NT2/D1 (cell line): ENCODE results near the gene PTPRK.

ENCODE experiments used
- DNase-seq: peaks from one replicate; pipeline ENCODE4 v3.0.0-alpha.2; 2011; ENCODE audit warnings: low read depth, low spot score
- H3K27me3 ChIP-seq: 2 replicates; pipeline ENCODE4 v1.6.0; 2011; ENCODE audit warnings: mild to moderate bottlenecking; ENCODE audit not compliant: insufficient read length, insufficient read depth
- H3K36me3 ChIP-seq: 2 replicates; pipeline ENCODE4 v1.6.1; 2011; ENCODE audit warnings: mild to moderate bottlenecking, low read length, mixed read lengths; ENCODE audit not compliant: insufficient read depth, insufficient read length
- H3K4me1 ChIP-seq: 2 replicates; pipeline ENCODE4 v1.5.1; 2011; ENCODE audit not compliant: insufficient read depth, insufficient read length
- H3K4me3 ChIP-seq: 2 replicates; pipeline ENCODE4 v1.5.1; 2011; ENCODE audit warnings: low read depth; ENCODE audit not compliant: insufficient read length
- H3K9ac ChIP-seq: 2 replicates; pipeline ENCODE4 v1.6.0; 2011; ENCODE audit warnings: low read depth; ENCODE audit not compliant: insufficient read length
- H3K9me3 ChIP-seq: 2 replicates; pipeline ENCODE4 v1.5.1; 2011; ENCODE audit warnings: mild to moderate bottlenecking, low read length; ENCODE audit not compliant: insufficient read depth
- SUZ12 ChIP-seq: IDR thresholded peaks from 2 replicates; pipeline ENCODE4 v1.6.1; 2011; ENCODE audit not compliant: insufficient read length, insufficient read depth; ENCODE audit errors: extremely low read depth
- YY1 ChIP-seq: IDR thresholded peaks from 2 replicates; pipeline ENCODE4 v1.6.1; 2011; ENCODE audit not compliant: insufficient read length, insufficient read depth
- ZNF274 ChIP-seq: IDR thresholded peaks from 2 replicates; pipeline ENCODE4 v1.6.1; 2011; ENCODE audit warnings: mild to moderate bottlenecking, low read depth, low read length

Gene PTPRK

DNA sequence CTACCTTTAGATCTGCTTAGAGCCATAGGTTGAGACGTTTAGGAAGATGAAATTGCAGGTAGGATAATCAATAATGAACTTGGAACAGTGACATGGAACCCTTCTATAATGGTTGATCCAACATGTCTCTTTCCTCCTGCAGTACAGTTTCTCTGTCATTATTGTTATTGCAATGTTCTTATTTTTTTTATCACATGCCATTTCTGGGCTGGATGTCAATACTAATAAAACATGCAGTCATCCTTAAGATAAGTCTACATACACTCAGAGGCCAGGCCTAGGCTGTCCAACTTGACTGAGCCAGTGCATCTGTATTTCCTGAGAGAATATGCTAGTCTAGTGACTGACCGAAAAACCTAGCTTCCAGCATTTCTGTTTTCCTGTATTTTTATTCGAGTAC lies 544.3 kb downstream of the PTPRK start:
- TF ChIP-seq SUZ12 (no peak), YY1 (no peak), ZNF274 (no peak)
- no peak overlapping the region for H3K4me3 ChIP-seq
- no peak overlapping the region for H3K9ac ChIP-seq
- no peaks in the 10 kb centered on the region for H3K4me1 ChIP-seq
- H3K27me3 ChIP-seq: no peaks in the 10 kb centered on the region
- peaks cover 4% of the 10 kb centered on the region for H3K36me3 ChIP-seq
- no peaks in the 10 kb centered on the region for H3K9me3 ChIP-seq
- DNase-seq: no peak

GRCh38 chr6:127972815-127973214 lies 547.6 kb downstream of the PTPRK start:
- TF ChIP-seq ZNF274 (no peak), SUZ12 (no peak), YY1 (no peak)
- DNase-seq: no peak

GRCh38 chr6:127971945-127972391 lies 548.4 kb downstream of the PTPRK start:
- no peak for DNase-seq
- H3K9me3 ChIP-seq: no peaks in the 10 kb centered on the region
- no peak overlapping the region for H3K9ac ChIP-seq

More at GRCh38 chr6:127972815-127973214, 547.6 kb downstream of the PTPRK start:
- H3K36me3 ChIP-seq: peaks cover 4% of the 10 kb centered on the region
- no peaks in the 10 kb centered on the region for H3K9me3 ChIP-seq
- H3K4me1 ChIP-seq: no peaks in the 10 kb centered on the region
- no peaks in the 10 kb centered on the region for H3K27me3 ChIP-seq
- no peak overlapping the region for H3K4me3 ChIP-seq
- no peak overlapping the region for H3K9ac ChIP-seq

DNA sequence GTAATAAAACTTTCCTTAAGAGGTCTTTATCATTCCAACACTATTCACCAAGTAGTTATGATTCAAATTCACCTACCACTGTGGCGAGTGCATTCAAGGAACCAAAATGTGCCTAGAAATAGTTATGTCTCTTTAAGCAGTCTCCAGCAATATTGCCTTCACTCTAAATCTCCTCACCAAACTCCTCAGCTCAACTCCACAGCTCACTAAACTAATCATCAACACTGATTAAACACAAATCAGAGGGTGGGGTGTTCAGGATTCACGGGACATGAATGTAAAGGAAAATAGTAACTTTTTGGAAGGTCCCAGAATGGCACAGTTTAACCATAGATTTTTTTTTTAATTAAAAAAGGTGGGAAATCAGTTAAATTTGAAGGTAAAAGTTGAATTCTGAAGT lies 549.0 kb downstream of the PTPRK start:
- H3K9me3 ChIP-seq: no peaks in the 10 kb centered on the region
- DNase-seq: no peak
- no peak for TF ChIP-seq YY1
- no peak for TF ChIP-seq ZNF274
- no peak for TF ChIP-seq SUZ12
- H3K4me3 ChIP-seq: no peak overlapping the region
- H3K4me1 ChIP-seq: no peaks in the 10 kb centered on the region
- H3K27me3 ChIP-seq: no peaks in the 10 kb centered on the region
- H3K36me3 ChIP-seq: peaks cover 4% of the 10 kb centered on the region
- no peak overlapping the region for H3K9ac ChIP-seq

More at GRCh38 chr6:127971945-127972391, 548.4 kb downstream of the PTPRK start:
- H3K4me1 ChIP-seq: no peaks in the 10 kb centered on the region
- no peak overlapping the region for H3K4me3 ChIP-seq
- H3K36me3 ChIP-seq: peaks cover 4% of the 10 kb centered on the region
- TF ChIP-seq SUZ12 (no peak), ZNF274 (no peak), YY1 (no peak)
- H3K27me3 ChIP-seq: no peaks in the 10 kb centered on the region

DNA sequence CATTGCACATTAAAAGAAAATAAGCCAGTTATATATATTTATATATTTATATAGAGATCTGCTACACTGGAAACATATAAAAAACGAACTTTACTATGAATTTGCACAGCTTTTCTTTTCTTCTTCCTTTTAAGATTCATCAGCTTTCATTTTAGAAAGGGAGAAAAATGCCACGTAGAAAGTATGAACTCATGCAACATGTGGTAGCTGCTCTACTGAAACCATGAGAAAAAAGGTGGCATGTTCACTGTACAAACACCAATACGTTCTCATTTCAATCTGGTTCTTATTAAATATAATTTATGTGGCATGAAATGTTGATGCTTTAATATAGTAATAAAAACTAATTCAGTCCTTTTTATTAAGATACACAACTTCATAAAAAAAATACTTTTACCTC lies 550.7 kb downstream of the PTPRK start:
- DNase-seq: no peak
- Histone ChIP-seq H3K36me3 (peaks cover 4% of the 10 kb centered on the region), H3K9me3 (no peaks in the 10 kb centered on the region), H3K4me1 (no peaks in the 10 kb centered on the region), H3K27me3 (no peaks in the 10 kb centered on the region), H3K9ac (no peak overlapping the region), H3K4me3 (no peak overlapping the region)
- no peak for TF ChIP-seq YY1
- TF ChIP-seq ZNF274: no peak
- no peak for TF ChIP-seq SUZ12

GRCh38 chr6:127968394-127968793 lies 552.0 kb downstream of the PTPRK start:
- no peak for DNase-seq
- TF ChIP-seq YY1: no peak
- peaks cover 4% of the 10 kb centered on the region for H3K36me3 ChIP-seq
- H3K4me3 ChIP-seq: no peak overlapping the region
- no peaks in the 10 kb centered on the region for H3K27me3 ChIP-seq
- no peaks in the 10 kb centered on the region for H3K9me3 ChIP-seq
- H3K4me1 ChIP-seq: no peaks in the 10 kb centered on the region
- H3K9ac ChIP-seq: no peak overlapping the region

GRCh38 chr6:127967708-127968107 lies 552.7 kb downstream of the PTPRK start:
- no peak overlapping the region for H3K9ac ChIP-seq
- no peaks in the 10 kb centered on the region for H3K27me3 ChIP-seq
- TF ChIP-seq SUZ12 (no peak), YY1 (no peak), ZNF274 (no peak)
- DNase-seq: no peak
- H3K4me3 ChIP-seq: no peak overlapping the region
- H3K36me3 ChIP-seq: peaks cover 3% of the 10 kb centered on the region
- no peaks in the 10 kb centered on the region for H3K4me1 ChIP-seq
- no peaks in the 10 kb centered on the region for H3K9me3 ChIP-seq

- Histone ChIP-seq H3K9ac (no peak overlapping the region), H3K4me3 (no peak overlapping the region), H3K4me1 (no peaks in the 10 kb centered on the region), H3K9me3 (no peaks in the 10 kb centered on the region), H3K27me3 (no peaks in the 10 kb centered on the region), H3K36me3 (no peaks in the 10 kb centered on the region)
- TF ChIP-seq ZNF274: no peak
- TF ChIP-seq SUZ12: no peak
- TF ChIP-seq YY1: no peak
- no peak for DNase-seq
Measured at GRCh38 chr6:127966616-127967015, 553.8 kb downstream of the PTPRK start.
